Mesothelial cell of epicardium (in vitro differentiated cells): ENCODE results near the gene RNF150. TPM values are rescaled to one million over a fixed set of nuclear protein-coding genes. Genes with fewer than 3 reads are reported as not detected.

Source experiments
- DNase-seq, 2 experiments: peaks; one replicate each; pipeline ENCODE4 v3.0.0; 2021; ENCODE audit warnings: low spot score in 2 of 2; ENCODE audit not compliant: unreplicated experiment in 2 of 2
- H3K27ac Mint-ChIP-seq: 2 replicates; pipeline ENCODE4 v1.8.0; 2021; ENCODE audit warnings: mixed read lengths
- H3K27me3 Mint-ChIP-seq: 2 replicates; pipeline ENCODE4 v1.8.0; 2021; ENCODE audit warnings: low read depth, mixed read lengths
- H3K36me3 Mint-ChIP-seq: 2 replicates; pipeline ENCODE4 v1.8.0; 2021; ENCODE audit warnings: mixed read lengths
- H3K4me1 Mint-ChIP-seq: 2 replicates; pipeline ENCODE4 v1.8.0; 2021; ENCODE audit warnings: mixed read lengths
- H3K4me3 Mint-ChIP-seq: 2 replicates; pipeline ENCODE4 v1.8.0; 2021; ENCODE audit warnings: mild to moderate bottlenecking, moderate library complexity, mixed read lengths
- H3K9me3 Mint-ChIP-seq: 2 replicates; pipeline ENCODE4 v1.8.0; 2021; ENCODE audit warnings: mixed read lengths
- CTCF ChIP-seq: fragments of 200-600 bp; sonication (generic); IDR thresholded peaks from one replicate; pipeline ENCODE4 v1.5.0; 2021; ENCODE audit warnings: antibody characterized with exemption; ENCODE audit not compliant: unreplicated experiment
- total RNA-seq: library from RNA; stranded (reverse); gene quantifications from 3 replicates; pipeline ENCODE4 v1.2.1, GENCODE V29; 2021

The RNF150 gene
- total RNA-seq, 1 donor from 2014 or later: 40.1 TPM

GRCh38 chr4:141127884-141128283, 5.4 kb downstream of the RNF150 start:
- DNase-seq: no peak
- Mint-ChIP-seq H3K4me1 (peaks cover 60% of the 10 kb centered on the region), H3K27me3 (peaks cover 12% of the 10 kb centered on the region), H3K4me3 (no peak overlapping the region), H3K27ac (no peak overlapping the region), H3K36me3 (peaks cover 3% of the 10 kb centered on the region), H3K9me3 (no peaks in the 10 kb centered on the region)
- no peak for TF ChIP-seq CTCF

DNA sequence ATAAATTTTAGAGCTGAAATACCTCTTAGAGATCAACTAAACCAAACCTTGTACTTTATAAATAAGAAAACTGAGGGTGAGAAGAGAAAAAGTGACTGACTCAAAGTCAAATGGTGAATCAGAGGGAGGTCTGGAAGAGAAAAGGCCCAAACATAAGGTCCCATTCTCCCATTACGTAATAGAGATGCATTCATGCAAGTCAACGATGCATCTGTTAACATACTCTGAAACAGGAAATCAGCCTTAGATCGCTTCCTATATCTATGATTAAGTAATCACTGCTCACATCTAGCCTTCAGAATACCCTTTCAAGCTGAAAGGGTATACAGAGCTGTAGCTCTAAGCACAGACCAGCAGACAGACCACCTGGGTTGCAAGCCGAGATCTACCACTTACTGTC, 6.5 kb downstream of the RNF150 start:
- H3K27ac Mint-ChIP-seq: no peak overlapping the region
- no peak overlapping the region for H3K4me3 Mint-ChIP-seq
- DNase-seq: no peak
- peaks cover 12% of the 10 kb centered on the region for H3K27me3 Mint-ChIP-seq
- TF ChIP-seq CTCF: no peak
- H3K4me1 Mint-ChIP-seq: peaks cover 57% of the 10 kb centered on the region
- peaks cover 3% of the 10 kb centered on the region for H3K36me3 Mint-ChIP-seq
- H3K9me3 Mint-ChIP-seq: no peaks in the 10 kb centered on the region

GRCh38 chr4:141124224-141124623, 9.0 kb downstream of the RNF150 start:
- H3K4me1 Mint-ChIP-seq: peaks cover 33% of the 10 kb centered on the region
- no peak for DNase-seq

GRCh38 chr4:141121768-141122454, 11.4 kb downstream of the RNF150 start:
- H3K9me3 Mint-ChIP-seq: no peaks in the 10 kb centered on the region
- H3K27me3 Mint-ChIP-seq: no peaks in the 10 kb centered on the region
- no peak overlapping the region for H3K27ac Mint-ChIP-seq
- no peak for TF ChIP-seq CTCF
- H3K4me1 Mint-ChIP-seq: peaks cover 22% of the 10 kb centered on the region
- H3K36me3 Mint-ChIP-seq: peaks cover 5% of the 10 kb centered on the region
- no peak overlapping the region for H3K4me3 Mint-ChIP-seq
- DNase-seq: no peak

More at GRCh38 chr4:141124224-141124623, 9.0 kb downstream of the RNF150 start:
- peaks cover 3% of the 10 kb centered on the region for H3K36me3 Mint-ChIP-seq
- peaks cover 3% of the 10 kb centered on the region for H3K27me3 Mint-ChIP-seq
- H3K27ac Mint-ChIP-seq: no peak overlapping the region
- no peak for TF ChIP-seq CTCF
- no peak overlapping the region for H3K4me3 Mint-ChIP-seq
- H3K9me3 Mint-ChIP-seq: no peaks in the 10 kb centered on the region

DNA sequence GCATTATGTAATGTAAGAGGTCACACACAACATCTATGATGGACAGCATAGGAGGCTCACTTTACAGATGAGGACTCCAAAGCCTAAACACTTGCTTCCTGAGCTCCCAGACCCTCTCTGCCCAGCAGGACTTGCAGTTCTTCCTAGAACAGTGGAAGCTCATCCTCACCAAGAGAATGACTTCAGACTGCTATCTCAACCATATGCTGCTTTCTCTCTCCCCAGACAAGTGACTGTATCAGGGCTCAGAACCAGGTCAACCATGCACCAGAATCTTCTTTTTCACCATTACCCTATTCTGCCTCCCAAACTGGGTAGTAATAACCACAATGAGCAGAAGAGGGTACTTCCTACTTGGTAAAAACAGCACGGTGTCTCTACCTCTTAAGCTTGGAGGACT, 12.2 kb downstream of the RNF150 start:
- H3K9me3 Mint-ChIP-seq: peaks cover 2% of the 10 kb centered on the region
- H3K27ac Mint-ChIP-seq: no peak overlapping the region
- H3K4me3 Mint-ChIP-seq: no peak overlapping the region
- H3K36me3 Mint-ChIP-seq: peaks cover 11% of the 10 kb centered on the region
- H3K4me1 Mint-ChIP-seq: peaks cover 16% of the 10 kb centered on the region
- no peaks in the 10 kb centered on the region for H3K27me3 Mint-ChIP-seq
- TF ChIP-seq CTCF: no peak
- DNase-seq: no peak
